Measurements from ENCODE around the gene INTS12. TPM values are rescaled to one million over a fixed set of nuclear protein-coding genes. Genes with fewer than 3 reads are reported as not detected.

INTS12 gene
- total and polyA plus RNA-seq, 3 donors from 2014 or later: 22.3 to 27.9 (median 23.2) TPM

DNA sequence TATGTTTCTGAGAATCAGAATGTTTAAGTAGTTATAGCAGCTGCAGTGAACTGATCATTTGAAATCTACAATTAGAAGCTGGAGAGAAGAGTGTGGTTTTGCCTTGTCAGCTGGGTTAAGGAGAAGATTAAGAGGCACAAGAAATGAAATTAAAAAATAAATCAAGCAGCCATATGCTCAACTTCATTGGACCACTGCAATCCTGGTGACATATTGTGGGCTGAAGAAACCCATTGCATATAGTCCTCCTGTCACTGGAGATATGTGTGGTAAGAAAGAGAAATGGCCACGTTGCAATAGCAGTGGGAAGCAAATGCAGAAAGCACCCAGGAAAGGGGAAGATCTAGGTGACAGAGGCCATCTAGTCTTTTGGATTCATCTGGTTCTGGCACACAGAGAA lies 63.0 kb downstream of the INTS12 start:
- 76 to 84% methylated on average over 1 of the region's 1 CpG for WGBS, 2 donors
- intact Hi-C loops (cut with DNase I; ENCODE audit: low total_unique reads): no loop called here

DNA sequence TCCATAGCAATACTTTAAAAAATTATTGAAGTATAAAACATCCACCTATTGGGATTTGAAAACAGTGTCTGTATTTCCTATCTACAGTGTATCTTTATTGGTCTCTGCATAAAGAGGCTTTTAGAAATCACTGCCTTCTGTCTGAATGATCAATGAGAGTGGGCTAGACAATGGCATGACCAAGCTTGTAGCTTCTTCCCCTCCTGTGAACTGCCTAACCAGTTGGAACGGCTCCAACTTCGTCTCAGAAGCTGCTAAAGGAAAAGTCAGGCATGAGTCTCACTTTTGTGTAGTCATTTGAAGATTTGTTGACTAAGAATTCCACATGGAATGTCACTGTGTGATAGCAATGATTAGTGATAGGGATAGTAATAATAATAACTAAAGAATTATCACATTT lies 64.2 kb downstream of the INTS12 start:
- Histone ChIP-seq H3K27ac (no peak overlapping the region), H3K4me3 (no peak overlapping the region), H3K9me3 (no peaks in the 10 kb centered on the region), H3K4me1 (no peaks in the 10 kb centered on the region), H3K27me3 (no peaks in the 10 kb centered on the region), H3K36me3 (ENCODE audit: low read depth, missing control alignments) (no peaks in the 10 kb centered on the region)
- intact Hi-C loops (cut with DNase I; ENCODE audit: low total_unique reads): no loop called here
- WGBS, 2 donors: 86 to 87% methylated on average over 2 of the region's 2 CpGs
- TF ChIP-seq, protein P1, sequence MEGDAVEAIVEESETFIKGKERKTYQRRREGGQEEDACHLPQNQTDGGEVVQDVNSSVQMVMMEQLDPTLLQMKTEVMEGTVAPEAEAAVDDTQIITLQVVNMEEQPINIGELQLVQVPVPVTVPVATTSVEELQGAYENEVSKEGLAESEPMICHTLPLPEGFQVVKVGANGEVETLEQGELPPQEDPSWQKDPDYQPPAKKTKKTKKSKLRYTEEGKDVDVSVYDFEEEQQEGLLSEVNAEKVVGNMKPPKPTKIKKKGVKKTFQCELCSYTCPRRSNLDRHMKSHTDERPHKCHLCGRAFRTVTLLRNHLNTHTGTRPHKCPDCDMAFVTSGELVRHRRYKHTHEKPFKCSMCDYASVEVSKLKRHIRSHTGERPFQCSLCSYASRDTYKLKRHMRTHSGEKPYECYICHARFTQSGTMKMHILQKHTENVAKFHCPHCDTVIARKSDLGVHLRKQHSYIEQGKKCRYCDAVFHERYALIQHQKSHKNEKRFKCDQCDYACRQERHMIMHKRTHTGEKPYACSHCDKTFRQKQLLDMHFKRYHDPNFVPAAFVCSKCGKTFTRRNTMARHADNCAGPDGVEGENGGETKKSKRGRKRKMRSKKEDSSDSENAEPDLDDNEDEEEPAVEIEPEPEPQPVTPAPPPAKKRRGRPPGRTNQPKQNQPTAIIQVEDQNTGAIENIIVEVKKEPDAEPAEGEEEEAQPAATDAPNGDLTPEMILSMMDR (IDR thresholded peaks at IDR 0.05): no peak
- TF ChIP-seq POLR2A (IDR thresholded peaks at IDR 0.05): no peak
- no peak for DNase-seq

More for the DNA sequence above, 63.0 kb downstream of the INTS12 start:
- Histone ChIP-seq H3K27ac (no peak overlapping the region), H3K4me3 (no peak overlapping the region), H3K36me3 (ENCODE audit: low read depth, missing control alignments) (no peaks in the 10 kb centered on the region), H3K9me3 (no peaks in the 10 kb centered on the region), H3K27me3 (no peaks in the 10 kb centered on the region), H3K4me1 (no peaks in the 10 kb centered on the region)
- TF ChIP-seq POLR2A (IDR thresholded peaks at IDR 0.05): no peak
- TF ChIP-seq, protein P1 (IDR thresholded peaks at IDR 0.05): no peak
- DNase-seq: no peak

DNA sequence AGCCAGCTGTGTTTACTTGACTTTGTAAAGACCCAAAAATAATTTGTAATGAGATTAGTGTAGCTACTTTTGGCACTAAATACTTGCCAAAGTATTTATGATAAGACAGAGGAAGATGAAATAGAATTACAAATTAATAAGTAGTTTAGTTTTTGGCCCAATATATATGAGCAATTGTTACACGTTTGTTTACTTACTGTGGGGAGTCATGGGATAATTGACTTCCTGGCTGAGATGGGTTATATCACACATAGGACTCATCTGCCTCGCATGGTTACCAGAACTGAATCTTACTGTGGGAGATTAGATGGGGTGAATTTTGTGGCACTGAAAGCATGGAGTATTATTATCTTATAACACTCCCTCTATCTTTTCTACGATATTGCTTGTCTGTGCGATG lies 66.6 kb downstream of the INTS12 start:
- Histone ChIP-seq H3K27ac (no peak overlapping the region), H3K36me3 (ENCODE audit: low read depth, missing control alignments) (no peaks in the 10 kb centered on the region), H3K9me3 (no peaks in the 10 kb centered on the region), H3K4me3 (no peak overlapping the region), H3K4me1 (peaks cover 6% of the 10 kb centered on the region), H3K27me3 (no peaks in the 10 kb centered on the region)
- 28 to 47% methylated on average over 4 of the region's 4 CpGs for WGBS, 2 donors
- intact Hi-C loops (cut with DNase I; ENCODE audit: low total_unique reads): no loop called here
- no peak for TF ChIP-seq POLR2A (IDR thresholded peaks at IDR 0.05)
- TF ChIP-seq, protein P1 (IDR thresholded peaks at IDR 0.05): no peak
- DNase-seq: no peak

DNA sequence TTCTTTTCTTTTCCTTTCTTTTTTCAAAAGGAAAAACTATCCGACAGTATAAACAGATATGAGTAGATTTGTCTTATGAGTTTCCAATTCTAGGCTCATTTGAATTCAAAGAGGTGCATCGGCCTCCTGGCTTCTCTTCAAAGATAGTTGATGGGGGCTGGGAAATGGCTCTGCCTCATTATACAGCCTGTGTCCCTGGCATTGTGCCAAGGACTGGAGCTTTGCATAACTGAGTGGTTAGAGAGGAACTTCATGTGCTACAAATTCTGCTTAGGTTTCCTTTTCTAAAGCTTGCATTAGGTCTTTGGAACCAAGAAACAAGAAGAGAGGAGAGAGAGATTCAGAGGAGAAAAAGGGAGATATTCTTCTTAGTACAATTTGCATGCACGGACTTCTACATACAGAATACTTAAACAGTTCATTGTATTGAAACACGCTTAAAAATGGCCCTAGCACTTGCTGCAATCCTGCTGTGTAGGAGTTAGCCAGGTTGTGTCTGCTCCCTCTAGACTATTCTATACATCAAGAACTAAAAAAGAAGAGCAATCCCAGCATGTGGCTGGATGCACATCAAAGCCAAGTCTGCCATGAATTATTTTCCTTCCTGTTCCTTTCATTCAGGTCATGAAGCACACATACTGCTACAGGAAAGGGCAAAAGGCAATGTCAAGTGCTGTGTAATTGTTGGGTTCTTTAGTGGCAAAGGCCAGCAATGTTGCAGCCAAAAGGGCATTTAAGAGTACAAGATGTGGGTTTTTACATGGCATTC lies 70.9 kb downstream of the INTS12 start:
- DNase-seq: peak; percentile 73
- peaks cover 13% of the 10 kb centered on the region for H3K4me1 ChIP-seq
- no peaks in the 10 kb centered on the region for H3K27me3 ChIP-seq
- TF ChIP-seq, protein P1 (IDR thresholded peaks at IDR 0.05): no peak
- no peak for TF ChIP-seq POLR2A (IDR thresholded peaks at IDR 0.05)
- H3K9me3 ChIP-seq: no peaks in the 10 kb centered on the region
- WGBS, 2 donors: 39% methylated on average over 4 of the region's 4 CpGs
- no peaks in the 10 kb centered on the region for H3K36me3 ChIP-seq (ENCODE audit: low read depth, missing control alignments)
- no peak overlapping the region for H3K4me3 ChIP-seq
- intact Hi-C loops (cut with DNase I; ENCODE audit: low total_unique reads): no loop called here
- H3K27ac ChIP-seq: no peak overlapping the region

All from testis (tissue), 3 donors.